H1 (cell line): ENCODE data around the gene CXCL3. TPM values are rescaled to one million over a fixed set of nuclear protein-coding genes. Genes with fewer than 3 reads are reported as not detected.

ENCODE experiments used
- CTCF ChIA-PET: fragments of 300-600 bp; sonication (Branson Sonifier 250); formaldehyde crosslinking; loops from one replicate; lab custom pipeline; 2021; ENCODE audit not compliant: partially characterized antibody; lab: Charles Lee
- POLR2A ChIA-PET: fragments of 300-600 bp; sonication (Branson Sonifier 250); formaldehyde crosslinking; loops from one replicate; lab custom pipeline; 2021; ENCODE audit warnings: inconsistent platforms; ENCODE audit not compliant: partially characterized antibody; lab: Charles Lee
- DNase-seq, 2 experiments: peaks; one replicate each; pipeline versions ENCODE4 v3.0.0 to v3.0.0-alpha.2; 2010 to 2022; ENCODE audit warnings: low spot score in 2 of 2, low read depth in 1 of 2, mixed read lengths in 1 of 2
- FAIRE-seq: peaks from 2 replicates; lab custom pipeline; 2011; peaks lifted over from hg19 to GRCh38; lab: Jason Lieb, UNC
- H2AFZ ChIP-seq: 2 replicates; pipeline ENCODE4 v1.8.1; 2012; ENCODE audit warnings: low read length, inconsistent platforms
- H2AK5ac ChIP-seq: 2 replicates; pipeline ENCODE4 v1.6.1; 2013; ENCODE audit warnings: low read depth, low read length
- H2BK120ac ChIP-seq: replicated peaks from 2 replicates; pipeline ENCODE3; 2013; ENCODE audit warnings: low read depth, low read length, inconsistent platforms
- H2BK12ac ChIP-seq: 2 replicates; pipeline ENCODE4 v1.6.1; 2013; ENCODE audit warnings: low read depth, low read length
- H2BK15ac ChIP-seq: 2 replicates; pipeline ENCODE4 v1.6.1; 2013; ENCODE audit warnings: low read length
- H2BK20ac ChIP-seq: 2 replicates; pipeline ENCODE4 v1.6.1; 2013; ENCODE audit warnings: low read length
- H2BK5ac ChIP-seq: 2 replicates; pipeline ENCODE4 v1.6.1; 2013; ENCODE audit warnings: low read depth, low read length
- H3K14ac ChIP-seq: 2 replicates; pipeline ENCODE4 v1.6.1; 2013; ENCODE audit warnings: inconsistent platforms; ENCODE audit not compliant: insufficient read length
- H3K18ac ChIP-seq: 2 replicates; pipeline ENCODE4 v1.6.1; 2013; ENCODE audit warnings: low read length; ENCODE audit errors: extremely low read depth
- H3K23ac ChIP-seq: 2 replicates; pipeline ENCODE4 v1.6.1; 2013; ENCODE audit warnings: inconsistent platforms; ENCODE audit not compliant: insufficient read length
- H3K23me2 ChIP-seq: 2 replicates; pipeline ENCODE4 v1.6.1; 2013; ENCODE audit warnings: low read depth, low read length
- H3K27ac ChIP-seq: 2 replicates; pipeline ENCODE4 v1.6.1; 2011; ENCODE audit warnings: low read depth, low read length, inconsistent platforms
- H3K27me3 ChIP-seq, 4 experiments: replicated peaks in 1 of 4; 1 replicate in 1 of 4; 2 replicates in 3 of 4; pipeline versions ENCODE4 v1.6.1 to v1.8.1; 2011 to 2013; ENCODE audit warnings: low read length in 3 of 4, mild to moderate bottlenecking in 3 of 4, inconsistent platforms in 2 of 4, mixed read lengths in 2 of 4, moderate library complexity in 1 of 4; ENCODE audit not compliant: control insufficient read depth in 3 of 4, insufficient read depth in 3 of 4; ENCODE audit errors: extremely low read depth in 1 of 4
- H3K36me3 ChIP-seq, 4 experiments: 2 replicates each; pipeline versions ENCODE4 v1.6.1 to v1.8.1; 2011 to 2013; ENCODE audit warnings: mild to moderate bottlenecking in 4 of 4, low read length in 3 of 4, moderate library complexity in 2 of 4, control low read depth in 1 of 4, inconsistent platforms in 1 of 4; ENCODE audit not compliant: insufficient read depth in 4 of 4, control insufficient read depth in 2 of 4
- H3K4ac ChIP-seq: replicated peaks from 2 replicates; pipeline ENCODE3; 2013; ENCODE audit warnings: low read length, low read depth, mixed read lengths, inconsistent platforms; ENCODE audit not compliant: insufficient read length
- H3K4me1 ChIP-seq, 4 experiments: replicated peaks in 1 of 4; 1 replicate in 1 of 4; 2 replicates in 3 of 4; pipeline versions ENCODE4 v1.6.1 to v1.8.1; 2011 to 2013; ENCODE audit warnings: low read length in 3 of 4, inconsistent platforms in 2 of 4, mixed read lengths in 1 of 4; ENCODE audit not compliant: insufficient read depth in 4 of 4, control insufficient read depth in 3 of 4
- H3K4me2 ChIP-seq, 2 experiments: 2 replicates each; pipeline versions ENCODE4 v1.6.1 to v1.8.1; 2011 to 2013; ENCODE audit warnings: low read depth in 2 of 2, low read length in 2 of 2, control low read depth in 1 of 2, inconsistent platforms in 1 of 2, mild to moderate bottlenecking in 1 of 2; ENCODE audit not compliant: insufficient read depth in 1 of 2
- H3K4me3 ChIP-seq, 4 experiments: fragments of 200-600, 300-600 bp in 1 of 4; sonication (generic), shearing (Covaris generic), sonication (Bioruptor Twin) in 1 of 4; 2 replicates each; pipeline versions ENCODE4 v1.5.1 to v1.8.1; 2011 to 2016; ENCODE audit warnings: low read length in 4 of 4, low read depth in 3 of 4, control low read depth in 2 of 4, inconsistent platforms in 2 of 4, mild to moderate bottlenecking in 2 of 4, mixed read lengths in 1 of 4, moderate library complexity in 1 of 4; ENCODE audit not compliant: insufficient read depth in 2 of 4; ENCODE audit errors: extremely low read depth in 1 of 4
- H3K56ac ChIP-seq: replicated peaks from 2 replicates; pipeline ENCODE3; 2013; ENCODE audit warnings: low read depth, mild to moderate bottlenecking, mixed read lengths, low read length, inconsistent platforms; ENCODE audit not compliant: insufficient read length
- H3K79me1 ChIP-seq: 2 replicates; pipeline ENCODE4 v1.6.1; 2013; ENCODE audit warnings: low read depth, low read length, control low read depth
- H3K79me2 ChIP-seq, 2 experiments: 2 replicates each; pipeline versions ENCODE4 v1.6.1 to v1.8.1; 2012 to 2013; ENCODE audit warnings: low read length in 2 of 2, mild to moderate bottlenecking in 2 of 2, inconsistent platforms in 1 of 2; ENCODE audit not compliant: insufficient read depth in 2 of 2, control insufficient read depth in 1 of 2
- H3K9ac ChIP-seq, 4 experiments: replicated peaks in 1 of 4; 1 replicate in 1 of 4; 2 replicates in 3 of 4; pipeline versions ENCODE4 v1.6.1 to v1.8.1; 2011 to 2013; ENCODE audit warnings: low read depth in 3 of 4, low read length in 3 of 4, control low read depth in 2 of 4, mild to moderate bottlenecking in 2 of 4, moderate library complexity in 2 of 4, inconsistent platforms in 1 of 4; ENCODE audit errors: extremely low read depth in 1 of 4
- H3K9me3 ChIP-seq, 2 experiments: 2 replicates each; pipeline versions ENCODE4 v1.6.1 to v1.8.1; 2012 to 2013; ENCODE audit warnings: mild to moderate bottlenecking in 2 of 2, moderate library complexity in 2 of 2, control low read depth in 1 of 2, inconsistent platforms in 1 of 2, low read depth in 1 of 2, low read length in 1 of 2, mixed read lengths in 1 of 2; ENCODE audit not compliant: insufficient read depth in 2 of 2
- H4K20me1 ChIP-seq, 2 experiments: replicated peaks in 1 of 2; 2 replicates each; pipeline versions ENCODE3 to v1.8.1; 2011 to 2013; ENCODE audit warnings: inconsistent platforms in 2 of 2, low read length in 2 of 2, mild to moderate bottlenecking in 1 of 2; ENCODE audit not compliant: insufficient read depth in 2 of 2, control insufficient read depth in 1 of 2
- H4K5ac ChIP-seq: 2 replicates; pipeline ENCODE4 v1.6.1; 2013; ENCODE audit warnings: low read length, low read depth, mixed read lengths, inconsistent platforms; ENCODE audit not compliant: insufficient read length
- H4K8ac ChIP-seq: 2 replicates; pipeline ENCODE4 v1.8.0; 2013; ENCODE audit warnings: mild to moderate bottlenecking, moderate library complexity, low read length, inconsistent platforms; ENCODE audit not compliant: insufficient read depth; ENCODE audit errors: extremely low read depth
- H4K91ac ChIP-seq: replicated peaks from 2 replicates; pipeline ENCODE3; 2013; ENCODE audit warnings: low read length, mixed read lengths, inconsistent platforms; ENCODE audit not compliant: insufficient read length
- BCL11A ChIP-seq, 2 experiments: IDR thresholded peaks; one replicate each; pipeline ENCODE4 v1.6.1; 2011; ENCODE audit warnings: low read depth in 2 of 2, low read length in 2 of 2, mild to moderate bottlenecking in 2 of 2
- CREB1 ChIP-seq: IDR thresholded peaks from 2 replicates; pipeline ENCODE4 v1.6.1; 2012; ENCODE audit warnings: inconsistent platforms
- MAX ChIP-seq: IDR thresholded peaks from 2 replicates; pipeline ENCODE4 v1.6.1; 2012; ENCODE audit warnings: inconsistent platforms
- NRF1 ChIP-seq: IDR thresholded peaks from 2 replicates; pipeline ENCODE4 v1.6.1; 2011; ENCODE audit warnings: mild to moderate bottlenecking, low read depth, low read length, improper control_type of control experiment
- POLR2A ChIP-seq, 2 experiments: IDR thresholded peaks; 1 replicate in 1 of 2; 2 replicates in 1 of 2; pipeline ENCODE4 v1.6.1; 2011; ENCODE audit warnings: low read depth in 2 of 2, low read length in 2 of 2, mild to moderate bottlenecking in 2 of 2; ENCODE audit errors: control extremely low read depth in 1 of 2
- RAD21 ChIP-seq, 2 experiments: IDR thresholded peaks in 1 of 2; conservative IDR thresholded peaks in 1 of 2; 2 replicates each; pipeline ENCODE4 v1.6.1; 2011; ENCODE audit warnings: low read depth in 2 of 2, low read length in 2 of 2, improper control_type of control experiment in 1 of 2, inconsistent platforms in 1 of 2, mild to moderate bottlenecking in 1 of 2, moderate library complexity in 1 of 2
- WGBS, 2 experiments: shearing (Covaris generic) in 1 of 2; methylation state at CpG; one replicate each; pipeline versions ENCODE4 v1.1.6 to v1.1.7; 2013 to 2015; ENCODE audit warnings: low lambda C conversion rate in 2 of 2, mixed read lengths in 2 of 2, inconsistent platforms in 1 of 2, low coverage in 1 of 2, missing lambda C conversion rate in 1 of 2; ENCODE audit not compliant: insufficient replicate concordance in 2 of 2, insufficient coverage in 1 of 2, insufficient read length in 1 of 2; ENCODE audit errors: extremely low coverage in 1 of 2, missing lambda C conversion rate in 1 of 2; 5-methylcytosine and 5-hydroxymethylcytosine counted together
- polyA plus RNA-seq, 7 experiments: library from polyadenylated mRNA; depleted of rRNA in 3 of 7; stranded (reverse) in 5 of 7; unstranded in 2 of 7; fragments of >200 nt in 5 of 7; fragments of 200-250 nt in 2 of 7; gene quantifications; 1 replicate in 5 of 7; 2 replicates in 1 of 7; 4 replicates in 1 of 7; pipeline versions ENCODE4 v1.2.1 to v1.2.3, GENCODE V29; 2011 to 2013; ENCODE audit warnings: missing spikeins in 2 of 7, mixed read lengths in 2 of 7
- total RNA-seq: library from RNA; stranded (reverse); fragmentation: NEBNext Ultra II Directional; extraction: Animal tissue kit (Norgen Biotek cat#: 25700); gene quantifications from 2 replicates; pipeline ENCODE4 v1.2.1, GENCODE V29; 2021
- TF ChIP-seq, protein P1 (sequence below): IDR thresholded peaks from 2 replicates; pipeline ENCODE4 v1.6.1; 2011; ENCODE audit warnings: low read depth, mild to moderate bottlenecking, low read length; ENCODE audit not compliant: insufficient read depth

CXCL3 gene
- total and polyA plus RNA-seq, 2 of the 8 experiments (the other 6 are each of a cell fraction or from before 2014, with no cell fraction given), result 3.1 to 5.2 TPM

DNA sequence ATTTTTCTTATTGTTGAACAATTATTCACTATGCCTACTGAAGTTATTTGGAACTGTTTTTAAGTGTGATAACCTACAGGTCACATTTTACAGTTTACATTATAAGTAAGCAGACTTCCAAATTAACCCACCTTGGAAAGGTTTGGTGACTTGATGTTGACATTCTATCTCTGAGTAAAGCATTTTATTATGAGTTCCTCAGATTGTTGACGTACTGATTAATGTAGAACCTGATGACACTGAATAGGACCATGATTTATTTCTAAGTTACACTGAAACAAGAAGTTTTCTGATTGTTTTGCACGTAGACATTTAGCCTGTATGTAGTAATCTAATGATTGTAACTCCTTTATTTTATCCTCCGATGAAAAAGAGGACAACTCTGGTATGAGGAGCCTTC, 17.0 kb upstream of the CXCL3 start:
- no peak for FAIRE-seq
- H4K20me1 ChIP-seq, result no peaks in the 10 kb centered on the region
- H2AFZ ChIP-seq, result no peak overlapping the region
- no peak overlapping the region for H3K14ac ChIP-seq
- ChIA-PET POLR2A (no interaction called here), CTCF (interaction anchor here (0.9 to 2.1 kb wide), 7 partner anchors 15 to 326 kb away, joined by 3 to 6 read pairs (median 4); partner anchors contain the start of gene CXCL1)
- no peak overlapping the region for H2BK12ac ChIP-seq
- DNase-seq, result no peak
- H3K23ac ChIP-seq, result no peak overlapping the region
- TF ChIP-seq MAX (no peak), NRF1 (no peak), BCL11A (IDR thresholded peaks at IDR 0.05; ENCODE audit: low read depth in 2 of 2, low read length in 2 of 2) (no peak), POLR2A (IDR thresholded peaks at IDR 0.05; ENCODE audit: control extremely low read depth in 1 of 2, low read depth in 2 of 2, low read length in 2 of 2) (no peak), RAD21 (IDR thresholded peaks at IDR 0.05 in 1 of 2, conservative IDR thresholded peaks at IDR 0.05 in 1 of 2; ENCODE audit: low read depth in 2 of 2, low read length in 2 of 2) (no peak), CREB1 (no peak)
- TF ChIP-seq, protein P1, sequence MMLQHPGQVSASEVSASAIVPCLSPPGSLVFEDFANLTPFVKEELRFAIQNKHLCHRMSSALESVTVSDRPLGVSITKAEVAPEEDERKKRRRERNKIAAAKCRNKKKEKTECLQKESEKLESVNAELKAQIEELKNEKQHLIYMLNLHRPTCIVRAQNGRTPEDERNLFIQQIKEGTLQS, result no peak
- no peak overlapping the region for H4K5ac ChIP-seq
- no peak overlapping the region for H2BK5ac ChIP-seq
- H2AK5ac ChIP-seq, result no peak overlapping the region
- H2BK15ac ChIP-seq, result no peak overlapping the region
- peaks cover 0 to 1% (median 0%) of the 10 kb centered on the region in 4 experiments; a peak in 1 of 7 replicates for H3K27me3 ChIP-seq
- no peaks in the 10 kb centered on the region for H3K9me3 ChIP-seq
- H4K91ac ChIP-seq, result no peak overlapping the region
- no peak overlapping the region for H4K8ac ChIP-seq
- H3K56ac ChIP-seq, result no peak overlapping the region
- H2BK20ac ChIP-seq, result no peak overlapping the region
- no peaks in the 10 kb centered on the region for H3K36me3 ChIP-seq
- peaks cover 0 to 3% (median 0%) of the 10 kb centered on the region in 4 experiments; a peak in 2 of 7 replicates for H3K4me1 ChIP-seq
- no peaks in the 10 kb centered on the region for H3K79me2 ChIP-seq
- no peak overlapping the region for H3K4me2 ChIP-seq
- no peaks in the 10 kb centered on the region for H3K79me1 ChIP-seq
- no peak overlapping the region for H3K4me3 ChIP-seq
- H3K4ac ChIP-seq, result no peak overlapping the region
- H3K18ac ChIP-seq, result no peak overlapping the region
- no peak overlapping the region for H3K9ac ChIP-seq
- no peaks in the 10 kb centered on the region for H3K23me2 ChIP-seq
- WGBS, 2 experiments, result 95% methylated on average over 3 of the region's 3 CpGs; no CpG with 5 or more reads in 1 of the 2 experiments
- no peak overlapping the region for H3K27ac ChIP-seq
- no peak overlapping the region for H2BK120ac ChIP-seq
